HG03045 (cell line): ENCODE data around the gene ARMCX1.
"Not testable (repeated sequence)": the region's sequence is repeated elsewhere in the genome, so short reads cannot be mapped to it uniquely, and the experiment has no call there.

ENCODE experiments used
- ATAC-seq: cut with Tn5 transposase; IDR thresholded peaks from one replicate; pipeline ENCODE4 v1.9.1; 2021; ENCODE audit warnings: mild to moderate bottlenecking, moderate library complexity; ENCODE audit not compliant: unreplicated experiment

ARMCX1 gene

DNA sequence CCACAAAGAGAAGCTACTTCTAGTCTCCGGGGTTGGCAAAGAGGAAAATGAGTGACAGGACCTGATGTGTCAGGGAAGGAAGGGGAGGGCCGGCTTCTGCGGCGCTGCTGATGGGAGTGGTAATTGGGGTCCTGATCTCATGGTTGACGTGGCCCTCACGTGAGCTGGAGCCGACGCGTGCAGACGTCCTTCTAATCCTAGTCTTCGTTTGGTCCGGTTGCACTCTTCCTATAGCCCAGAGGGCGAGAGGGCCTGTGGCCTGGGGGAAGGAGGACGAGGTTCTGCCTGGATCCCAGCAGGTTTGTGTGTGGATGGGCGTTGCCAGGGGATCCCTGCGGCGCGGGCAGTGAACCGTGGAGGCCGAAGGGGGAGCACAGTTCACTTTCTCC is at the start of gene ARMCX1:
TSS of gene ARMCX1 (plus strand) at position 186 of the 389 bp plus-strand sequence. CDS start 2,384 bp downstream, outside the sequence.
- no peak for ATAC-seq

- not testable (repeated sequence) for ATAC-seq
Measured at GRCh38 chrX:101502929-101503328, 47.4 kb upstream of the ARMCX1 start.

GRCh38 chrX:101507372-101507771 is 43.0 kb upstream of the ARMCX1 start:
- ATAC-seq = no peak

GRCh38 chrX:101507986-101508385 is 42.4 kb upstream of the ARMCX1 start:
- no peak for ATAC-seq

DNA sequence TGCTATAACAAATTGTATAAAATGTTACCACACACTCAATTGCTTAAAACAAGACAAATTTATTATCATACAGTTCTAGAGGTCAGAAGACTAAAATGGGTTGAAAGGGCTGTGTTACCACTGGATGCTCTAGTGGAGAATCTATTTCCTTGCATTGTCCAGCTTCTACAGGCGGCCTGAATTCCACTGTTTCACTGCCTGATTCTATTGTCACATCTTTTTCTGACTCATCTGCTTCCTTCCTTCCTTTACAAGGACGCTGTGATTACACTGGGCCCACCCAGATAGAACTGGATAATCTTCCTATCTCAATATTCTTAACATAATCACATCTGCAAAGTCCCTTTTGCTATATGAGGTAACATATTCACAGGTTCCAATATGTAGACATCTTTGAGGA is 19.4 kb upstream of the ARMCX1 start:
- ATAC-seq = no peak

- ATAC-seq = no peak
Measured at GRCh38 chrX:101539116-101539515, 11.2 kb upstream of the ARMCX1 start.

DNA sequence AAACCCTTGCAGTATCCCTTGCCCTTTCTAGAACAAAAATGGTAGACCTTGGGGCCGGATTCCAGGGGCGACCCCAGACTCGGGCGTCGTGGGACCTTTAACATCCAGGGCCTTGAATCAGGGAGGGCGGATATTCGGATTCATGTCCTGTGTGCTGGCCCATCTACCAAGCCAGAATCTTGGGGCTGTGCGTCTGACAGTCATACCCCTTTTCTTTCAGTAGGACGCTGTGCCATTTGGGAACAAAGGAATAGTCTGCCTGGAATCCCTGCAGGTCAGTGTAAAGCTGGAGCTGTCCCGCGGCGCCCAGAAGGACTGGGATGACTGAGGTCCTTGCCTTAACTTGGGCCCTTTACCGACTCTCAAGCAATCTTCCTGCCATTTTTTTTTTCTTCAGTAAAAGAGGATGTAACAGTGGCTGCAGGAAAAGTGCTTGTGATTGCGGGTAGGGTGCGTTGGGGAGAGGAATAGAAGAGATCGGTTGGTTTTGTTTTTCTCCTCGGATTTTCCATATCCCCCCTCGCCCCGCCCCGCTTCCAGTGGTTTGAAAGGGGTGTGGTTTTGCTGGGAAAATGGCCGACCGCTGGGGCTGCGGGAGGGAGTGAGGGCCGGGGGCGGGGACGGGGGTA is 518 bp downstream of the ARMCX1 start:
- ATAC-seq = no peak

- ATAC-seq = no peak
Measured at GRCh38 chrX:101551380-101551767, 1.0 kb downstream of the ARMCX1 start.

GRCh38 chrX:101552714-101553113 is 2.4 kb downstream of the ARMCX1 start:
- ATAC-seq = no peak

- no peak for ATAC-seq
Measured at GRCh38 chrX:101564651-101565050, 14.3 kb downstream of the ARMCX1 start.

DNA sequence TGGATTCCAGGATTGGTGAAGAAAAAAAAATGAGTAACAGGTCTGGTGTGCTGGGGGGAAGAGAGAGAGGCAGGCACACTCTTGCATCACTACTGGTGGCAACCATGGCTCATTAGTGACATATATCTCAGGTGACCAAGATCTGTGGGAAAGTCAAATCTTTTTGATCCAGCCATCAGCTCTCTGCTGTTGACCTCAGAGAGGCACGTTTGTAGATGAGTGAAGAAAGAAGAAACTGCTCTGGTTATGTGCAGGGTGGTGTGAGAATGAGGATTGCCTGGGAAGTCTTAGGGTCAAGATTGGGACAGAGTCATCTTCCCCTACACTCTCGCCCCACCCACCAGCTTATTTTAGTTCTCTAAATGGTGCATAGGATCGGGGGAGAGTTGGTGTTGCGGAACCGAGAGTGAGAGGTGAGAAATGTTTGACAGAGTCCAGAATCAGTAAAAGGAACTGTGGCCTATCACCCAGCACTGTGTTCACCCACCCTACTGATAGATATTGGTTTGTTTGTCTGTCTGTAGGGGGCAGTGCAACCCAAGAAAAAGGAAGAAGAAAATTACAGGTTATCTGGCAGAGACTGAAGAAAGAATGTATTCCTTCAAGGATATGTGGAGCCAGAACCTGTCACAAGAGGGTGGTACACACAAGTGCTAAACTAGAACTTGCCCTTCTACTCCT is 45.5 kb downstream of the ARMCX1 start:
- ATAC-seq = peak; percentile 97

GRCh38 chrX:101599592-101599991 is 49.2 kb downstream of the ARMCX1 start:
- not testable (repeated sequence) for ATAC-seq

GRCh38 chrX:101602077-101602476 is 51.7 kb downstream of the ARMCX1 start:
- no peak for ATAC-seq
